Gastroesophageal sphincter (tissue), 4 donors: ENCODE data around the gene KIF16B. TPM values are rescaled to one million over a fixed set of nuclear protein-coding genes. Genes with fewer than 3 reads are reported as not detected.

ENCODE experiments used
- ATAC-seq: fragments of 150-250 bp; one replicate; pipeline ENCODE4 v1.9.1; 2016; ENCODE audit warnings: mild to moderate bottlenecking, moderate library complexity
- H3K27ac ChIP-seq, 4 donors: fragments of 200-600 bp; sonication (generic) in 3 of 4; 1 replicate in 3 of 4; 2 replicates in 1 of 4; pipeline ENCODE4 v1.5.1; 2016 to 2019
- H3K27me3 ChIP-seq: fragments of 200-600 bp; sonication (generic); one replicate; pipeline ENCODE4 v1.5.1; 2019
- H3K36me3 ChIP-seq, 2 donors: fragments of 200-600 bp; sonication (generic); one replicate each; pipeline ENCODE4 v1.5.1; 2019; ENCODE audit warnings: control low read depth in 1 of 2
- H3K4me1 ChIP-seq, 3 donors: fragments of 200-600 bp; sonication (generic); 1 replicate in 2 of 3; 2 replicates in 1 of 3; pipeline ENCODE4 v1.5.1; 2016 to 2019; ENCODE audit warnings: control low read depth in 2 of 3
- H3K4me3 ChIP-seq, 2 donors: fragments of 200-600 bp; sonication (generic); one replicate each; pipeline ENCODE4 v1.5.1; 2019; ENCODE audit warnings: mild to moderate bottlenecking in 1 of 2, moderate library complexity in 1 of 2
- H3K9me3 ChIP-seq, 3 donors: fragments of 200-600 bp; sonication (generic); one replicate each; pipeline ENCODE4 v1.5.1; 2017 to 2019; ENCODE audit warnings: control low read depth in 2 of 3
- CTCF ChIP-seq, 4 experiments: fragments of 200-600 bp in 2 of 4; fragments of 450-650 bp in 2 of 4; sonication (generic) in 1 of 4; IDR thresholded peaks; one replicate each; pipeline ENCODE4 v1.5.1; 2017 to 2019; ENCODE audit warnings: antibody characterized with exemption in 4 of 4, mild to moderate bottlenecking in 2 of 4, moderate library complexity in 2 of 4
- EP300 ChIP-seq: sonication (generic); formaldehyde crosslinking; IDR thresholded peaks from one replicate; pipeline ENCODE4 v1.6.1; 2017; ENCODE audit warnings: antibody characterized with exemption, mild to moderate bottlenecking
- POLR2A ChIP-seq, 2 donors: fragments of 450-650 bp; IDR thresholded peaks; one replicate each; pipeline ENCODE4 v1.6.1; 2017; ENCODE audit warnings: antibody characterized with exemption in 2 of 2, mild to moderate bottlenecking in 2 of 2, moderate library complexity in 1 of 2
- POLR2AphosphoS5 ChIP-seq: sonication (generic); formaldehyde crosslinking; IDR thresholded peaks from one replicate; pipeline ENCODE4 v1.6.1; 2017; ENCODE audit warnings: antibody characterized with exemption
- WGBS, 2 donors: methylation state at CpG; one replicate each; pipeline ENCODE4 v1.1.5; 2018; ENCODE audit warnings: low coverage in 1 of 2; 5-methylcytosine and 5-hydroxymethylcytosine counted together
- total RNA-seq, 4 donors: library from RNA; depleted of rRNA; stranded (reverse); fragments of >200 nt; gene quantifications; one replicate each; pipeline ENCODE4 v1.1.0, GENCODE V29; 2016

KIF16B gene
- total RNA-seq, 4 donors from 2014 or later = 15.9 to 26.6 (median 22.2) TPM

GRCh38 chr20:16498526-16499253 lies 74.6 kb downstream of the KIF16B start:
- 84 to 88% methylated on average over 5 to 6 of the region's 10 CpGs for WGBS, 2 donors
- Histone ChIP-seq H3K36me3 (peaks cover 0 to 59% of the 10 kb centered on the region in 2 donors), H3K9me3 (no peaks in the 10 kb centered on the region), H3K27ac (no peak overlapping the region), H3K4me1 (no peaks in the 10 kb centered on the region), H3K4me3 (no peak overlapping the region), H3K27me3 (no peaks in the 10 kb centered on the region)
- no peak for ATAC-seq
- TF ChIP-seq CTCF (IDR thresholded peaks at IDR 0.05) = no peak
- no peak for TF ChIP-seq EP300
- no peak for TF ChIP-seq POLR2AphosphoS5
- TF ChIP-seq POLR2A (IDR thresholded peaks at IDR 0.05) = no peak

- no peak overlapping the region for H3K4me3 ChIP-seq
- ATAC-seq = no peak
- no peaks in the 10 kb centered on the region for H3K27me3 ChIP-seq
- H3K27ac ChIP-seq = no peak overlapping the region
- no peaks in the 10 kb centered on the region for H3K9me3 ChIP-seq
- no peak for TF ChIP-seq CTCF (IDR thresholded peaks at IDR 0.05)
- no peak for TF ChIP-seq POLR2A (IDR thresholded peaks at IDR 0.05)
- TF ChIP-seq EP300 = no peak
- no peak for TF ChIP-seq POLR2AphosphoS5
- H3K36me3 ChIP-seq = peaks cover 0 to 59% of the 10 kb centered on the region in 2 donors
- WGBS, 2 donors = 80 to 86% methylated on average over 5 to 6 of the region's 6 CpGs
- H3K4me1 ChIP-seq = no peaks in the 10 kb centered on the region
Observed at GRCh38 chr20:16497896-16498295, 75.4 kb downstream of the KIF16B start.

- Histone ChIP-seq H3K27me3 (no peaks in the 10 kb centered on the region), H3K27ac (no peak overlapping the region), H3K36me3 (peaks cover 0 to 86% of the 10 kb centered on the region in 2 donors), H3K4me3 (no peak overlapping the region), H3K4me1 (no peaks in the 10 kb centered on the region), H3K9me3 (no peaks in the 10 kb centered on the region)
- TF ChIP-seq CTCF (IDR thresholded peaks at IDR 0.05) = no peak
- TF ChIP-seq POLR2AphosphoS5 = no peak
- TF ChIP-seq POLR2A (IDR thresholded peaks at IDR 0.05) = no peak
- no peak for TF ChIP-seq EP300
- 83 to 85% methylated on average over 1 of the region's 1 CpG for WGBS, 2 donors
- no peak for ATAC-seq
Observed at GRCh38 chr20:16493486-16493885, 79.8 kb downstream of the KIF16B start.

GRCh38 chr20:16491294-16491905 lies 81.8 kb downstream of the KIF16B start:
- 0 to 70% methylated on average over 1 to 4 of the region's 7 CpGs for WGBS, 2 donors
- Histone ChIP-seq H3K9me3 (no peaks in the 10 kb centered on the region), H3K4me1 (no peaks in the 10 kb centered on the region), H3K4me3 (no peak overlapping the region), H3K27ac (no peak overlapping the region), H3K27me3 (no peaks in the 10 kb centered on the region), H3K36me3 (peaks cover 0 to 92% of the 10 kb centered on the region in 2 donors)
- TF ChIP-seq EP300 (no peak), POLR2AphosphoS5 (no peak), CTCF (IDR thresholded peaks at IDR 0.05) (no peak), POLR2A (IDR thresholded peaks at IDR 0.05) (no peak)
- ATAC-seq = peak; percentile 36

- Histone ChIP-seq H3K36me3 (peaks cover 0 to 86% of the 10 kb centered on the region in 2 donors), H3K4me3 (no peak overlapping the region), H3K9me3 (no peaks in the 10 kb centered on the region), H3K27ac (no peak overlapping the region), H3K27me3 (no peaks in the 10 kb centered on the region), H3K4me1 (no peaks in the 10 kb centered on the region)
- TF ChIP-seq POLR2AphosphoS5 (no peak), EP300 (no peak), CTCF (IDR thresholded peaks at IDR 0.05) (no peak), POLR2A (IDR thresholded peaks at IDR 0.05) (no peak)
- WGBS, 2 donors = 78 to 90% methylated on average over 3 of the region's 3 CpGs
- no peak for ATAC-seq
Observed at GRCh38 chr20:16490696-16491095, 82.6 kb downstream of the KIF16B start.
